PC-3 (cell line): ENCODE results near the gene CHMP6. TPM values are rescaled to one million over a fixed set of nuclear protein-coding genes. Genes with fewer than 3 reads are reported as not detected.

Experiments
- ATAC-seq: fragments of 200-7000 bp; cut with Tn5 transposase; 2 replicates; pipeline ENCODE4 v1.9.1; 2020; ENCODE audit warnings: mild to moderate bottlenecking, moderate library complexity
- BruUV-seq: library from RNA; stranded (reverse); fragments of 400-500 nt; replicated peaks from 2 replicates; lab custom pipeline; 2021; lab: Mats Ljungman, UMichigan
- CTCF ChIA-PET: fragments of 300-600 bp; sonication (Branson Sonifier 250); formaldehyde crosslinking; loops from one replicate; lab custom pipeline; 2022; ENCODE audit warnings: antibody characterized with exemption; lab: Charles Lee
- POLR2A ChIA-PET: fragments of 300-600 bp; sonication (Branson Sonifier 250); formaldehyde crosslinking; loops from one replicate; lab custom pipeline; 2022; ENCODE audit warnings: antibody characterized with exemption; ENCODE audit not compliant: unreplicated experiment; lab: Charles Lee
- DNase-seq: peaks from one replicate; pipeline ENCODE4 v3.0.0-alpha.2; 2015
- H2AFZ ChIP-seq: fragments of 300-600 bp; sonication (generic); 2 replicates; pipeline ENCODE4 v1.6.0; 2016; ENCODE audit warnings: antibody characterized with exemption, low read length
- H3F3A ChIP-seq: fragments of 300-600 bp; sonication (generic); one replicate; pipeline ENCODE4 v1.6.0; 2017; ENCODE audit warnings: antibody characterized with exemption, low read length, control low read depth, mild to moderate bottlenecking; ENCODE audit not compliant: unreplicated experiment
- H3K27ac ChIP-seq: fragments of 300-600 bp; sonication (generic); 2 replicates; pipeline ENCODE4 v1.5.1; 2016; ENCODE audit warnings: mild to moderate bottlenecking, low read length
- H3K27me3 ChIP-seq: fragments of 300-600 bp; sonication (generic); 2 replicates; pipeline ENCODE4 v1.6.1; 2016; ENCODE audit warnings: low read length, mixed read lengths
- H3K36me3 ChIP-seq: fragments of 300-600 bp; sonication (generic); 2 replicates; pipeline ENCODE4 v1.6.1; 2016; ENCODE audit warnings: low read depth, mixed run types, low read length, mixed read lengths
- H3K4me1 ChIP-seq: fragments of 300-600 bp; sonication (generic); 2 replicates; pipeline ENCODE4 v1.5.1; 2016; ENCODE audit warnings: low read length; ENCODE audit not compliant: insufficient read depth
- H3K4me2 ChIP-seq: fragments of 300-600 bp; sonication (generic); 2 replicates; pipeline ENCODE4 v1.6.0; 2016; ENCODE audit warnings: low read length
- H3K4me3 ChIP-seq: fragments of 300-600 bp; sonication (generic); 2 replicates; pipeline ENCODE4 v1.5.1; 2016; ENCODE audit warnings: mild to moderate bottlenecking, low read length, mixed read lengths
- H3K79me2 ChIP-seq: fragments of 300-600 bp; sonication (generic); 2 replicates; pipeline ENCODE4 v1.6.1; 2017; ENCODE audit warnings: low read length, mixed read lengths
- H3K9ac ChIP-seq: fragments of 300-600 bp; sonication (generic); 2 replicates; pipeline ENCODE4 v1.6.0; 2016; ENCODE audit warnings: mild to moderate bottlenecking, low read length
- H3K9me2 ChIP-seq: fragments of 300-600 bp; sonication (generic); replicated peaks from 2 replicates; pipeline ENCODE4 v1.6.1; 2016; ENCODE audit warnings: mixed run types, low read length, mixed read lengths
- H3K9me3 ChIP-seq: fragments of 300-600 bp; sonication (generic); 2 replicates; pipeline ENCODE4 v1.6.1; 2016; ENCODE audit warnings: low read length, mixed read lengths
- H4K20me1 ChIP-seq: fragments of 300-600 bp; sonication (generic); 2 replicates; pipeline ENCODE4 v1.6.1; 2016; ENCODE audit warnings: low read length, mixed read lengths
- EZH2 ChIP-seq: fragments of 300-600 bp; sonication (generic); IDR thresholded peaks from one replicate; pipeline ENCODE4 v1.6.1; 2017; ENCODE audit warnings: antibody characterized with exemption, mild to moderate bottlenecking, low read length; ENCODE audit not compliant: unreplicated experiment
- EZH2phosphoT487 ChIP-seq: fragments of 300-600 bp; sonication (generic); IDR thresholded peaks from 2 replicates; pipeline ENCODE4 v1.6.1; 2018; ENCODE audit warnings: mild to moderate bottlenecking, antibody characterized with exemption, low read length, borderline replicate concordance
- intact Hi-C: fragments of 100-400 bp; cut with micrococcal nuclease; formaldehyde crosslinking; loops from 2 replicates; pipeline ENCODE4 v1.9.0; 2023
- total RNA-seq: library from RNA; depleted of rRNA; stranded (reverse); fragments of >200 nt; gene quantifications from 2 replicates; pipeline ENCODE4 v1.2.3, GENCODE V29; 2014
- TF ChIP-seq, protein P1 (sequence below): fragments of 300-600 bp; sonication (generic); conservative IDR thresholded peaks from 2 replicates; pipeline ENCODE4 v1.5.1; 2017; ENCODE audit warnings: antibody characterized with exemption, low read depth, mild to moderate bottlenecking, low read length

The CHMP6 gene
- total RNA-seq, 1 experiment from 2014 or later: 26.1 TPM

DNA sequence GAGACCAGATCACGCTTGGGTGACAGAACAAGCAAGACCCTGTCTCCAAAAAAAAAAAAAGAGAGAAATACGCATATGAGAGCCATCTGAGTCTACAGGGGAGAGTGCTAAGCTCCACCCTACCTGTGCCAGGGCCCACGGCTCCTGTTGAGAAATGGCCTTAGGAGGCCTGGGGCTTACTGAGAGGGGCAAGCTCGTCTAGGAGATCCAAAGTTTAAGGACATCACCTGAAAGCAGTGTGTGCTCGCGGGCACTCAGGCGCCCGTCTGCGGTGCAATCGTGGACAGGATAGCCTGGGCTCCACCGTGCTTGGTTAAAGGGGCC, 28.8 kb downstream of the CHMP6 start:
- H4K20me1 ChIP-seq: no peaks in the 10 kb centered on the region
- no peaks in the 10 kb centered on the region for H3F3A ChIP-seq
- no peak overlapping the region for H3K4me2 ChIP-seq
- no peak overlapping the region for H3K9ac ChIP-seq
- 0 out of 2 replicates have a peak, but pooled peaks cover 7% of the 10 kb centered on the region for H3K9me3 ChIP-seq
- no peak overlapping the region for H3K4me3 ChIP-seq
- TF ChIP-seq EZH2phosphoT487: no peak
- no peak for TF ChIP-seq EZH2
- TF ChIP-seq, protein P1, sequence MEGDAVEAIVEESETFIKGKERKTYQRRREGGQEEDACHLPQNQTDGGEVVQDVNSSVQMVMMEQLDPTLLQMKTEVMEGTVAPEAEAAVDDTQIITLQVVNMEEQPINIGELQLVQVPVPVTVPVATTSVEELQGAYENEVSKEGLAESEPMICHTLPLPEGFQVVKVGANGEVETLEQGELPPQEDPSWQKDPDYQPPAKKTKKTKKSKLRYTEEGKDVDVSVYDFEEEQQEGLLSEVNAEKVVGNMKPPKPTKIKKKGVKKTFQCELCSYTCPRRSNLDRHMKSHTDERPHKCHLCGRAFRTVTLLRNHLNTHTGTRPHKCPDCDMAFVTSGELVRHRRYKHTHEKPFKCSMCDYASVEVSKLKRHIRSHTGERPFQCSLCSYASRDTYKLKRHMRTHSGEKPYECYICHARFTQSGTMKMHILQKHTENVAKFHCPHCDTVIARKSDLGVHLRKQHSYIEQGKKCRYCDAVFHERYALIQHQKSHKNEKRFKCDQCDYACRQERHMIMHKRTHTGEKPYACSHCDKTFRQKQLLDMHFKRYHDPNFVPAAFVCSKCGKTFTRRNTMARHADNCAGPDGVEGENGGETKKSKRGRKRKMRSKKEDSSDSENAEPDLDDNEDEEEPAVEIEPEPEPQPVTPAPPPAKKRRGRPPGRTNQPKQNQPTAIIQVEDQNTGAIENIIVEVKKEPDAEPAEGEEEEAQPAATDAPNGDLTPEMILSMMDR: no peak
- BruUV-seq: no TSS peak
- no peak for ATAC-seq
- H3K36me3 ChIP-seq: no peaks in the 10 kb centered on the region
- no peaks in the 10 kb centered on the region for H3K9me2 ChIP-seq
- H3K4me1 ChIP-seq: peaks cover 3% of the 10 kb centered on the region; the same call in 1 of the 2 replicates
- no peaks in the 10 kb centered on the region for H3K79me2 ChIP-seq
- DNase-seq: no peak
- CTCF ChIA-PET: no interaction called here
- H2AFZ ChIP-seq: no peak overlapping the region
- POLR2A ChIA-PET: no interaction called here
- H3K27ac ChIP-seq: no peak overlapping the region
- intact Hi-C loops: no loop called here
- peaks cover 4% of the 10 kb centered on the region; the same call in 1 of the 2 replicates for H3K27me3 ChIP-seq

DNA sequence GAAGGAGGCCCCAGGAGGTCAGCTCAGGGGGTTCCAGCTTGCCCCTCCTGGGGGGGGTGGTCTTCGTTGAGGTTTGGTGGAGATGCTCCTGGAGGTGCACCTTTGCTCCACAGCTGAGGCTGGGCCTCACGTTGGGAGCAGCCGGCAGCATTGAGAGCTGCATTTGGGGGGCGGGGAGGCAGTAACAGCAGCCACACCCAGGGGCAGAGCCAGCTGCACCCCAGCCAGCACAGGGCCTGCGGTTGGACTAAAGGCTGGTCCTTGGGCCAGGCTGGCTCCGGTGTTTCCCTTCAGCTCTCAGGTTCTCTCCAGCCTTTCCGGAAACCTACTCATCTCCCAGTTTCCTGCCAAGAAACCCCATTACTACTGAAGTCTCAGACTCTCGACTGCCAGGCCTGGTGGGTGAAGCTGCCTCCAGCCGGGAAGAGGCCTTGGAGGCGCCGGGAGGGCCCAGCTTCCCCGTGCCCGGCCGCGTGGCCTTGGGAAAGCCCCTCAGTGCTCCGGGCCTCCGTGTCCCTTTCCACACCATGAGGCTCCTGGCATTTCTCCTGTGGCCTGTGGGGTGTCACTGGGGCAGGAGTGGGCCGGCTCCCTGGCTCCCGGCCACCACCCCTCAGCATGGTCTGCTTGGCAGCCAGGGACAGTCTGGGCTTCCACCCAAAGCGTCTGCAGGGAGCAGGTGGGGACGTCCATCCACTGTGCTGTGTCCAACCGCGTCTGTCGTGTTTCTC, 29.3 kb downstream of the CHMP6 start:
- 0 out of 2 replicates have a peak, but pooled peaks cover 7% of the 10 kb centered on the region for H3K9me3 ChIP-seq
- H3K27ac ChIP-seq: no peak overlapping the region
- H3K9me2 ChIP-seq: no peaks in the 10 kb centered on the region
- CTCF ChIA-PET: no interaction called here
- POLR2A ChIA-PET: no interaction called here
- no peak overlapping the region for H2AFZ ChIP-seq
- no peaks in the 10 kb centered on the region for H3K79me2 ChIP-seq
- no peak for DNase-seq
- no peaks in the 10 kb centered on the region for H3F3A ChIP-seq
- no peak overlapping the region for H3K4me2 ChIP-seq
- no peak for ATAC-seq
- intact Hi-C loops: no loop called here
- TF ChIP-seq EZH2phosphoT487: no peak
- no peak for TF ChIP-seq EZH2
- TF ChIP-seq, protein P1: no peak
- peaks cover 8% of the 10 kb centered on the region for H3K27me3 ChIP-seq
- peaks cover 3% of the 10 kb centered on the region; the same call in 1 of the 2 replicates for H3K4me1 ChIP-seq
- H3K4me3 ChIP-seq: no peak overlapping the region
- BruUV-seq: no TSS peak
- no peaks in the 10 kb centered on the region for H4K20me1 ChIP-seq
- H3K36me3 ChIP-seq: no peaks in the 10 kb centered on the region
- no peak overlapping the region for H3K9ac ChIP-seq
